H1 (cell line): Measurements from ENCODE around the gene DRAXIN. TPM values are rescaled to one million over a fixed set of nuclear protein-coding genes. Genes with fewer than 3 reads are reported as not detected.

Experiments
- CHD2 ChIP-seq: IDR thresholded peaks from 2 replicates; pipeline ENCODE4 v1.6.1; 2012; ENCODE audit warnings: low read length, improper control_type of control experiment
- CTBP2 ChIP-seq: IDR thresholded peaks from 2 replicates; pipeline ENCODE4 v1.7.0; 2011; ENCODE audit warnings: borderline replicate concordance, mild to moderate bottlenecking, moderate library complexity, mixed read lengths, low read length; ENCODE audit not compliant: insufficient read depth, insufficient read length
- JUN ChIP-seq: IDR thresholded peaks from 2 replicates; pipeline ENCODE4 v1.6.1; 2011; ENCODE audit warnings: low read depth, mild to moderate bottlenecking, improper control_type of control experiment, low read length
- MAFK ChIP-seq: IDR thresholded peaks from 2 replicates; pipeline ENCODE4 v1.6.1; 2012; ENCODE audit warnings: low read depth, mild to moderate bottlenecking, improper control_type of control experiment, low read length
- RFX5 ChIP-seq: IDR thresholded peaks from 2 replicates; pipeline ENCODE4 v1.6.1; 2011; ENCODE audit warnings: low read depth, low read length, improper control_type of control experiment, borderline replicate concordance
- SRF ChIP-seq: IDR thresholded peaks from 2 replicates; pipeline ENCODE4 v1.6.1; 2011; ENCODE audit warnings: mild to moderate bottlenecking, low read depth, low read length, moderate library complexity
- polyA plus RNA-seq, 7 experiments: library from polyadenylated mRNA; depleted of rRNA in 3 of 7; stranded (reverse) in 5 of 7; unstranded in 2 of 7; fragments of >200 nt in 5 of 7; fragments of 200-250 nt in 2 of 7; gene quantifications; 1 replicate in 5 of 7; 2 replicates in 1 of 7; 4 replicates in 1 of 7; pipeline versions ENCODE4 v1.2.1 to v1.2.3, GENCODE V29; 2011 to 2013; ENCODE audit warnings: missing spikeins in 2 of 7, mixed read lengths in 2 of 7
- total RNA-seq: library from RNA; stranded (reverse); fragmentation: NEBNext Ultra II Directional; extraction: Animal tissue kit (Norgen Biotek cat#: 25700); gene quantifications from 2 replicates; pipeline ENCODE4 v1.2.1, GENCODE V29; 2021

The DRAXIN gene
- total and polyA plus RNA-seq, 2 of the 8 experiments (the other 6 are each of a cell fraction or from before 2014, with no cell fraction given) = 4.6 to 17.6 TPM

GRCh38 chr1:11649237-11649623, 42.3 kb upstream of the DRAXIN start (continued):
- TF ChIP-seq MAFK (no peak), SRF (no peak), CHD2 (no peak), CTBP2 (no peak), JUN (no peak), RFX5 (no peak)
